ENCODE measurements around the gene ARMC3. TPM values are rescaled to one million over a fixed set of nuclear protein-coding genes. Genes with fewer than 3 reads are reported as not detected.

The ARMC3 gene, protein sequence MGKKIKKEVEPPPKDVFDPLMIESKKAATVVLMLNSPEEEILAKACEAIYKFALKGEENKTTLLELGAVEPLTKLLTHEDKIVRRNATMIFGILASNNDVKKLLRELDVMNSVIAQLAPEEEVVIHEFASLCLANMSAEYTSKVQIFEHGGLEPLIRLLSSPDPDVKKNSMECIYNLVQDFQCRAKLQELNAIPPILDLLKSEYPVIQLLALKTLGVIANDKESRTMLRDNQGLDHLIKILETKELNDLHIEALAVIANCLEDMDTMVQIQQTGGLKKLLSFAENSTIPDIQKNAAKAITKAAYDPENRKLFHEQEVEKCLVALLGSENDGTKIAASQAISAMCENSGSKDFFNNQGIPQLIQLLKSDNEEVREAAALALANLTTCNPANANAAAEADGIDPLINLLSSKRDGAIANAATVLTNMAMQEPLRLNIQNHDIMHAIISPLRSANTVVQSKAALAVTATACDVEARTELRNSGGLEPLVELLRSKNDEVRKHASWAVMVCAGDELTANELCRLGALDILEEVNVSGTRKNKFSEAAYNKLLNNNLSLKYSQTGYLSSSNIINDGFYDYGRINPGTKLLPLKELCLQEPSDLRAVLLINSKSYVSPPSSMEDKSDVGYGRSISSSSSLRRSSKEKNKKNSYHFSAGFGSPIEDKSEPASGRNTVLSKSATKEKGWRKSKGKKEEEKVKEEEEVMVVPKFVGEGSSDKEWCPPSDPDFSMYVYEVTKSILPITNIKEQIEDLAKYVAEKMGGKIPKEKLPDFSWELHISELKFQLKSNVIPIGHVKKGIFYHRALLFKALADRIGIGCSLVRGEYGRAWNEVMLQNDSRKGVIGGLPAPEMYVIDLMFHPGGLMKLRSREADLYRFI
- total RNA-seq (2021) (0.09 to 0.32 TPM (median 0.28 TPM) in 3 replicates), Bru-seq, nascent RNA (percentile 18 among the genes with signal in this experiment)
- long read RNA-seq, experiment 1, partial matches to known transcripts, result 0 of 1 reads
- long read RNA-seq, experiment 1, other reads (novel, unspliced or antisense), result 1 of 1 reads
- long read RNA-seq, experiment 2, result 0 reads
- long read RNA-seq, experiment 3, partial matches to known transcripts, result 0 of 1 reads
- long read RNA-seq, experiment 3, other reads (novel, unspliced or antisense), result 1 of 1 reads

DNA sequence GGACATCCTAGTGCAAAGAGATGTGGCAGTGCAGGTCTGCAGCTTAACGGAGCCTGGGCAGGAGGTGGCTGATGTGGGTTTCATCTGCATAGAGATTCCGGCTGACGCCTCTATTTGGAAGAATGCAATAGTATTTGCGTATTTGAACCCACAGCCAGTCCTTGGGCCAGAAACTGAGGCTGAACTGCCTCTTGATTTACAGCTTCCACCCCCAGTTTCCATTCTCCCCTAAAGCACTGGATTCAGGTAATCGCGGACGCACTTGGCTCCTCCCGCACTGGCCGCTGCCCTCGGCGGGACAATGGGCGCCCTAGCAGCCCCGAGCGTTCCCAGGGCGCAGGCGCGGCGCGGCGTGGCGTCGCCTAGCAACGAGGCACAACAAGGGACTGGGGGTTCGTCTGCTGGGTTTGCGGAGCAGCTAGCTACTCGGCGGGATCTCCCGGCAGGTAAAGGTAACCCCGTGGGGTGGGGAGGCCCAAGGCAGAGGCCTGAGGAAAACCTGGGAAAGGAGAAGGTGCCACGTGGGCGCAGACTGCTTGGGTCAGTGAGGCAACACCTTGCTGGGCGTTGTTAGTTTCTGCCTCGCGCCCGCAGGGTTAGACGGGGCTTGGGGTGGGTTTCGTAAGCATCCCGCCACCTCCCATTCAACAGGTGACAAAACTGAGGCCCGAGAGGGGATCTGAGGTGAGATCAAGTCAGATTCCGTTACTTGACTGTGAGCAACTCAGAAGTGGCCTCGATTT, at the start of gene ARMC3:
Gene ARMC3, plus strand, starts transcription at position 393 of the 743 bp plus-strand sequence. CDS start 3,944 bp downstream, outside the sequence.
- no peak within 1 kb of the TSS for H3K4me3 Mint-ChIP-seq
- CTCF ChIA-PET, result interaction anchor here (0.6 kb wide), 1 partner anchor 378 kb away, joined by 5 read pairs; no protein-coding TSS in a partner anchor
- H3K27ac Mint-ChIP-seq, result no peak within 1 kb of the TSS
- TF ChIP-seq ESRRA (CRISPR knock-in tag; IDR thresholded peaks at IDR 0.05; ENCODE audit: borderline replicate concordance), result no peak
- TF ChIP-seq, protein P1, sequence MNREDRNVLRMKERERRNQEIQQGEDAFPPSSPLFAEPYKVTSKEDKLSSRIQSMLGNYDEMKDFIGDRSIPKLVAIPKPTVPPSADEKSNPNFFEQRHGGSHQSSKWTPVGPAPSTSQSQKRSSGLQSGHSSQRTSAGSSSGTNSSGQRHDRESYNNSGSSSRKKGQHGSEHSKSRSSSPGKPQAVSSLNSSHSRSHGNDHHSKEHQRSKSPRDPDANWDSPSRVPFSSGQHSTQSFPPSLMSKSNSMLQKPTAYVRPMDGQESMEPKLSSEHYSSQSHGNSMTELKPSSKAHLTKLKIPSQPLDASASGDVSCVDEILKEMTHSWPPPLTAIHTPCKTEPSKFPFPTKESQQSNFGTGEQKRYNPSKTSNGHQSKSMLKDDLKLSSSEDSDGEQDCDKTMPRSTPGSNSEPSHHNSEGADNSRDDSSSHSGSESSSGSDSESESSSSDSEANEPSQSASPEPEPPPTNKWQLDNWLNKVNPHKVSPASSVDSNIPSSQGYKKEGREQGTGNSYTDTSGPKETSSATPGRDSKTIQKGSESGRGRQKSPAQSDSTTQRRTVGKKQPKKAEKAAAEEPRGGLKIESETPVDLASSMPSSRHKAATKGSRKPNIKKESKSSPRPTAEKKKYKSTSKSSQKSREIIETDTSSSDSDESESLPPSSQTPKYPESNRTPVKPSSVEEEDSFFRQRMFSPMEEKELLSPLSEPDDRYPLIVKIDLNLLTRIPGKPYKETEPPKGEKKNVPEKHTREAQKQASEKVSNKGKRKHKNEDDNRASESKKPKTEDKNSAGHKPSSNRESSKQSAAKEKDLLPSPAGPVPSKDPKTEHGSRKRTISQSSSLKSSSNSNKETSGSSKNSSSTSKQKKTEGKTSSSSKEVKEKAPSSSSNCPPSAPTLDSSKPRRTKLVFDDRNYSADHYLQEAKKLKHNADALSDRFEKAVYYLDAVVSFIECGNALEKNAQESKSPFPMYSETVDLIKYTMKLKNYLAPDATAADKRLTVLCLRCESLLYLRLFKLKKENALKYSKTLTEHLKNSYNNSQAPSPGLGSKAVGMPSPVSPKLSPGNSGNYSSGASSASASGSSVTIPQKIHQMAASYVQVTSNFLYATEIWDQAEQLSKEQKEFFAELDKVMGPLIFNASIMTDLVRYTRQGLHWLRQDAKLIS (CRISPR knock-in tag; IDR thresholded peaks at IDR 0.05; ENCODE audit: borderline replicate concordance), result no peak
- no peak for TF ChIP-seq TEAD1 (CRISPR knock-in tag; IDR thresholded peaks at IDR 0.05)
- peak; percentile 46; the same call in 1 of the 2 replicates for TF ChIP-seq ETV6 (CRISPR knock-in tag; IDR thresholded peaks at IDR 0.05)
- TF ChIP-seq TCF7 (CRISPR knock-in tag; IDR thresholded peaks at IDR 0.05; ENCODE audit: low read depth), result no peak
- TF ChIP-seq, protein P2, sequence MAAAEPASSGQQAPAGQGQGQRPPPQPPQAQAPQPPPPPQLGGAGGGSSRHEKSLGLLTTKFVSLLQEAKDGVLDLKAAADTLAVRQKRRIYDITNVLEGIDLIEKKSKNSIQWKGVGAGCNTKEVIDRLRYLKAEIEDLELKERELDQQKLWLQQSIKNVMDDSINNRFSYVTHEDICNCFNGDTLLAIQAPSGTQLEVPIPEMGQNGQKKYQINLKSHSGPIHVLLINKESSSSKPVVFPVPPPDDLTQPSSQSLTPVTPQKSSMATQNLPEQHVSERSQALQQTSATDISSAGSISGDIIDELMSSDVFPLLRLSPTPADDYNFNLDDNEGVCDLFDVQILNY (CRISPR knock-in tag; IDR thresholded peaks at IDR 0.05), result no peak
- TF ChIP-seq, protein P3, sequence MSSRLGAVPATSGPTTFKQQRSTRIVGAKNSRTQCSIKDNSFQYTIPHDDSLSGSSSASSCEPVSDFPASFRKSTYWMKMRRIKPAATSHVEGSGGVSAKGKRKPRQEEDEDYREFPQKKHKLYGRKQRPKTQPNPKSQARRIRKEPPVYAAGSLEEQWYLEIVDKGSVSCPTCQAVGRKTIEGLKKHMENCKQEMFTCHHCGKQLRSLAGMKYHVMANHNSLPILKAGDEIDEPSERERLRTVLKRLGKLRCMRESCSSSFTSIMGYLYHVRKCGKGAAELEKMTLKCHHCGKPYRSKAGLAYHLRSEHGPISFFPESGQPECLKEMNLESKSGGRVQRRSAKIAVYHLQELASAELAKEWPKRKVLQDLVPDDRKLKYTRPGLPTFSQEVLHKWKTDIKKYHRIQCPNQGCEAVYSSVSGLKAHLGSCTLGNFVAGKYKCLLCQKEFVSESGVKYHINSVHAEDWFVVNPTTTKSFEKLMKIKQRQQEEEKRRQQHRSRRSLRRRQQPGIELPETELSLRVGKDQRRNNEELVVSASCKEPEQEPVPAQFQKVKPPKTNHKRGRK (CRISPR knock-in tag; IDR thresholded peaks at IDR 0.05; ENCODE audit: borderline replicate concordance), result no peak
- TF ChIP-seq, protein P4, sequence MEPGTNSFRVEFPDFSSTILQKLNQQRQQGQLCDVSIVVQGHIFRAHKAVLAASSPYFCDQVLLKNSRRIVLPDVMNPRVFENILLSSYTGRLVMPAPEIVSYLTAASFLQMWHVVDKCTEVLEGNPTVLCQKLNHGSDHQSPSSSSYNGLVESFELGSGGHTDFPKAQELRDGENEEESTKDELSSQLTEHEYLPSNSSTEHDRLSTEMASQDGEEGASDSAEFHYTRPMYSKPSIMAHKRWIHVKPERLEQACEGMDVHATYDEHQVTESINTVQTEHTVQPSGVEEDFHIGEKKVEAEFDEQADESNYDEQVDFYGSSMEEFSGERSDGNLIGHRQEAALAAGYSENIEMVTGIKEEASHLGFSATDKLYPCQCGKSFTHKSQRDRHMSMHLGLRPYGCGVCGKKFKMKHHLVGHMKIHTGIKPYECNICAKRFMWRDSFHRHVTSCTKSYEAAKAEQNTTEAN (CRISPR knock-in tag; IDR thresholded peaks at IDR 0.05), result peak; percentile 46; the same call in 1 of the 2 replicates
- TF ChIP-seq ZNF121 (CRISPR knock-in tag; IDR thresholded peaks at IDR 0.05), result no peak
- TF ChIP-seq, protein P5, sequence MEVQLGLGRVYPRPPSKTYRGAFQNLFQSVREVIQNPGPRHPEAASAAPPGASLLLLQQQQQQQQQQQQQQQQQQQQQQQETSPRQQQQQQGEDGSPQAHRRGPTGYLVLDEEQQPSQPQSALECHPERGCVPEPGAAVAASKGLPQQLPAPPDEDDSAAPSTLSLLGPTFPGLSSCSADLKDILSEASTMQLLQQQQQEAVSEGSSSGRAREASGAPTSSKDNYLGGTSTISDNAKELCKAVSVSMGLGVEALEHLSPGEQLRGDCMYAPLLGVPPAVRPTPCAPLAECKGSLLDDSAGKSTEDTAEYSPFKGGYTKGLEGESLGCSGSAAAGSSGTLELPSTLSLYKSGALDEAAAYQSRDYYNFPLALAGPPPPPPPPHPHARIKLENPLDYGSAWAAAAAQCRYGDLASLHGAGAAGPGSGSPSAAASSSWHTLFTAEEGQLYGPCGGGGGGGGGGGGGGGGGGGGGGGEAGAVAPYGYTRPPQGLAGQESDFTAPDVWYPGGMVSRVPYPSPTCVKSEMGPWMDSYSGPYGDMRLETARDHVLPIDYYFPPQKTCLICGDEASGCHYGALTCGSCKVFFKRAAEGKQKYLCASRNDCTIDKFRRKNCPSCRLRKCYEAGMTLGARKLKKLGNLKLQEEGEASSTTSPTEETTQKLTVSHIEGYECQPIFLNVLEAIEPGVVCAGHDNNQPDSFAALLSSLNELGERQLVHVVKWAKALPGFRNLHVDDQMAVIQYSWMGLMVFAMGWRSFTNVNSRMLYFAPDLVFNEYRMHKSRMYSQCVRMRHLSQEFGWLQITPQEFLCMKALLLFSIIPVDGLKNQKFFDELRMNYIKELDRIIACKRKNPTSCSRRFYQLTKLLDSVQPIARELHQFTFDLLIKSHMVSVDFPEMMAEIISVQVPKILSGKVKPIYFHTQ (CRISPR knock-in tag; IDR thresholded peaks at IDR 0.05), result no peak
- no peak for TF ChIP-seq GABPB1 (CRISPR knock-in tag; IDR thresholded peaks at IDR 0.05)
- TF ChIP-seq, protein P6, sequence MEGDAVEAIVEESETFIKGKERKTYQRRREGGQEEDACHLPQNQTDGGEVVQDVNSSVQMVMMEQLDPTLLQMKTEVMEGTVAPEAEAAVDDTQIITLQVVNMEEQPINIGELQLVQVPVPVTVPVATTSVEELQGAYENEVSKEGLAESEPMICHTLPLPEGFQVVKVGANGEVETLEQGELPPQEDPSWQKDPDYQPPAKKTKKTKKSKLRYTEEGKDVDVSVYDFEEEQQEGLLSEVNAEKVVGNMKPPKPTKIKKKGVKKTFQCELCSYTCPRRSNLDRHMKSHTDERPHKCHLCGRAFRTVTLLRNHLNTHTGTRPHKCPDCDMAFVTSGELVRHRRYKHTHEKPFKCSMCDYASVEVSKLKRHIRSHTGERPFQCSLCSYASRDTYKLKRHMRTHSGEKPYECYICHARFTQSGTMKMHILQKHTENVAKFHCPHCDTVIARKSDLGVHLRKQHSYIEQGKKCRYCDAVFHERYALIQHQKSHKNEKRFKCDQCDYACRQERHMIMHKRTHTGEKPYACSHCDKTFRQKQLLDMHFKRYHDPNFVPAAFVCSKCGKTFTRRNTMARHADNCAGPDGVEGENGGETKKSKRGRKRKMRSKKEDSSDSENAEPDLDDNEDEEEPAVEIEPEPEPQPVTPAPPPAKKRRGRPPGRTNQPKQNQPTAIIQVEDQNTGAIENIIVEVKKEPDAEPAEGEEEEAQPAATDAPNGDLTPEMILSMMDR (IDR thresholded peaks at IDR 0.05), result no peak
- no peak for TF ChIP-seq NR3C1 (CRISPR knock-in tag; conservative IDR thresholded peaks at IDR 0.05; ENCODE audit: low read depth)
- TF ChIP-seq, protein P7, sequence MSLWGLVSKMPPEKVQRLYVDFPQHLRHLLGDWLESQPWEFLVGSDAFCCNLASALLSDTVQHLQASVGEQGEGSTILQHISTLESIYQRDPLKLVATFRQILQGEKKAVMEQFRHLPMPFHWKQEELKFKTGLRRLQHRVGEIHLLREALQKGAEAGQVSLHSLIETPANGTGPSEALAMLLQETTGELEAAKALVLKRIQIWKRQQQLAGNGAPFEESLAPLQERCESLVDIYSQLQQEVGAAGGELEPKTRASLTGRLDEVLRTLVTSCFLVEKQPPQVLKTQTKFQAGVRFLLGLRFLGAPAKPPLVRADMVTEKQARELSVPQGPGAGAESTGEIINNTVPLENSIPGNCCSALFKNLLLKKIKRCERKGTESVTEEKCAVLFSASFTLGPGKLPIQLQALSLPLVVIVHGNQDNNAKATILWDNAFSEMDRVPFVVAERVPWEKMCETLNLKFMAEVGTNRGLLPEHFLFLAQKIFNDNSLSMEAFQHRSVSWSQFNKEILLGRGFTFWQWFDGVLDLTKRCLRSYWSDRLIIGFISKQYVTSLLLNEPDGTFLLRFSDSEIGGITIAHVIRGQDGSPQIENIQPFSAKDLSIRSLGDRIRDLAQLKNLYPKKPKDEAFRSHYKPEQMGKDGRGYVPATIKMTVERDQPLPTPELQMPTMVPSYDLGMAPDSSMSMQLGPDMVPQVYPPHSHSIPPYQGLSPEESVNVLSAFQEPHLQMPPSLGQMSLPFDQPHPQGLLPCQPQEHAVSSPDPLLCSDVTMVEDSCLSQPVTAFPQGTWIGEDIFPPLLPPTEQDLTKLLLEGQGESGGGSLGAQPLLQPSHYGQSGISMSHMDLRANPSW (CRISPR knock-in tag; conservative IDR thresholded peaks at IDR 0.05; ENCODE audit: low read depth), result 0 out of 2 replicates have a peak, but pooled peaks have one; percentile 71
- no peak for TF ChIP-seq NFATC4 (CRISPR knock-in tag; IDR thresholded peaks at IDR 0.05)
- no peak for TF ChIP-seq KAT7 (CRISPR knock-in tag; IDR thresholded peaks at IDR 0.05; ENCODE audit: borderline replicate concordance)

More for the DNA sequence above, at the start of gene ARMC3:
- H3K4me1 Mint-ChIP-seq, result peaks cover 3% of the 10 kb centered on the region; the same call in 1 of the 2 replicates
- H3K9me3 Mint-ChIP-seq, result no peaks in the 10 kb centered on the region
- peak; percentile 99 for ATAC-seq
- H3K36me3 Mint-ChIP-seq, result no peaks in the 10 kb centered on the region
- POLR2A ChIA-PET, result no interaction called here
- DNase-seq (ENCODE audit: low spot score), result peak; percentile 92
- peaks cover 20% of the 10 kb centered on the region for H3K27me3 Mint-ChIP-seq (ENCODE audit: low read depth)
